ENCODE results near the gene NCOA7. TPM values are rescaled to one million over a fixed set of nuclear protein-coding genes. Genes with fewer than 3 reads are reported as not detected.
A peak's percentile ranks its signal among the peaks of the same experiment; 100 is the strongest.
"Not testable (repeated sequence)": the region's sequence is repeated elsewhere in the genome, so short reads cannot be mapped to it uniquely, and the experiment has no call there.

The NCOA7 gene
- polyA plus RNA-seq, 6 donors from 2014 or later: 1.6 to 10.9 (median 8.4) TPM

DNA sequence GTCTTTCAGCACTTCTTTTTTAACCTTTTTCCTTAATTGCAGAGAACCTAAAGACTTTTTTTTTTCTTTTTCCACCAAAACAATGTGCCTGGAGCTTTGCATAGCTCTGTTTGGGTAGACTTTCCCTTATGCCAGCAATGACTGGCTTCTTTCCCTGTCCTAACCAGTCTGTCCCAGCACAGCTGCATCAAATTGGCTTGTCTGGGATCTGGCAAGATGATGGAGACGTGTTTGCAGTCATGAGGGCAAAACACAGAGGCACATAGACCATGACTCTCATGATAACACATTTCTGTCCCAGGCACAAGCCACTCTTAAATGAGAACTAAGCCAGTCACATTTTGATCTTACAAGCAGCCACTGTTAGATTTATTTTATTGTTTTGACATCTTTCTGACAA is 24.8 kb upstream of the NCOA7 start:
- H3K27me3 Mint-ChIP-seq: peaks cover 23 to 31% (median 29%) of the 10 kb centered on the region in 3 donors
- ATAC-seq (ENCODE audit: low read depth in 2 of 2) (no peak), DNase-seq (no peak)
- H3K27ac Mint-ChIP-seq: no peak overlapping the region
- peaks cover 0 to 5% (median 0%) of the 10 kb centered on the region in 7 donors for H3K9me3 Mint-ChIP-seq
- H3K36me3 Mint-ChIP-seq: no peaks in the 10 kb centered on the region
- H3K4me1 Mint-ChIP-seq: peaks cover 0 to 3% (median 0%) of the 10 kb centered on the region in 3 donors
- H3K4me3 Mint-ChIP-seq: no peak overlapping the region

DNA sequence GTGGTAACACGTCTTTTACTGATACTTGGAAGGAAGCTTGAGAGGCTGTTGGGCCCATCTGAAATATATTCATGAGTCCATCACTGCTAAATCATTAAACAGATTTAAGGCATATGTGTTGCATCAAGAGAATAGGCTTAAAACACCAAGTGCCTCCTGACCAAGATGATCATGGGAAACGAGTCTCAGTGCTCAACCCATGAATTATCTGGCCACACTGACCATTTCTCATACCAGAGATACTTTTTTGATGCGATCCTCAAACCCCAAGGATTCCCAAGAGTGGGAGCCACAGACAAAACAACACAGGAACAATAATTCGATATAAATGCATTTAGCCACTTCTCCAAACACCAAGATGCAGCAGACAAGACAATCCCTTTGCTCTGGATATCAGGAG is 24.1 kb upstream of the NCOA7 start:
- Mint-ChIP-seq H3K27me3 (peaks cover 23 to 31% (median 29%) of the 10 kb centered on the region in 3 donors), H3K36me3 (no peaks in the 10 kb centered on the region), H3K27ac (no peak overlapping the region), H3K4me3 (no peak overlapping the region), H3K4me1 (peaks cover 0 to 3% (median 0%) of the 10 kb centered on the region in 3 donors), H3K9me3 (peaks cover 0 to 2% (median 0%) of the 10 kb centered on the region in 7 donors)
- no peak for DNase-seq
- ATAC-seq (ENCODE audit: low read depth in 2 of 2): no peak

DNA sequence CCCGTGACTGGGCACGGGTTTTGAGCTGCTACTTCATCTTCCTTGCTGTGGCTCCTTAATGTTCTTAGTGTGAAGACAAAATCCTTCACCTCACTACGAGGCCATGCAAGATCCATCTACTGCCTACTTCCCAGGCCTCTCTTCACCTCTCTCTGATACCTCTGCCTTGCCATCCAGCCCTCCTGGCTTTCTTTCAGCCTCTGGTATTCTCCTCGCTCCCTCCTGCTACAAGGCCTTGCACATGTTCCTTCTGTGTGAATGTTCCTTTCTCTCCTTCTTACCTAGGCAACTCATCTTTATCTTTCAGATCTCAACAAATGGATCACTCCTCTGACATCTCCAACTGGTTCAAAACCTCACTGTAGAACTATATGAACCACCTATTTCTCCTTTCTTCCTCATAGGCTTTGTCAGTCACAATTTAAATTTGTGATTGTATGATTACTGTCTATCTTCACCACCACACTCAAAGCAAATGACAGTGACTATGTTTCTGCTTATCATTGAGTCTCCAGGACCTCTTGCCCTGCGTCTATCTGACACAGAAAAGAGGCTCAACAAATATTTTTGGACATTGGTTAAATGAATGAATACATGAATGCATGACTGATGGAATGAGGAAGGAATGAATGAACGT is 21.5 kb upstream of the NCOA7 start:
- Mint-ChIP-seq H3K27ac (no peak overlapping the region), H3K9me3 (peaks cover 0 to 2% (median 0%) of the 10 kb centered on the region in 7 donors), H3K36me3 (no peaks in the 10 kb centered on the region), H3K4me1 (peaks cover 0 to 3% (median 0%) of the 10 kb centered on the region in 3 donors), H3K27me3 (peaks cover 24 to 32% (median 27%) of the 10 kb centered on the region in 3 donors), H3K4me3 (no peak overlapping the region)
- ATAC-seq (ENCODE audit: low read depth in 2 of 2) (no peak), DNase-seq (no peak)

DNA sequence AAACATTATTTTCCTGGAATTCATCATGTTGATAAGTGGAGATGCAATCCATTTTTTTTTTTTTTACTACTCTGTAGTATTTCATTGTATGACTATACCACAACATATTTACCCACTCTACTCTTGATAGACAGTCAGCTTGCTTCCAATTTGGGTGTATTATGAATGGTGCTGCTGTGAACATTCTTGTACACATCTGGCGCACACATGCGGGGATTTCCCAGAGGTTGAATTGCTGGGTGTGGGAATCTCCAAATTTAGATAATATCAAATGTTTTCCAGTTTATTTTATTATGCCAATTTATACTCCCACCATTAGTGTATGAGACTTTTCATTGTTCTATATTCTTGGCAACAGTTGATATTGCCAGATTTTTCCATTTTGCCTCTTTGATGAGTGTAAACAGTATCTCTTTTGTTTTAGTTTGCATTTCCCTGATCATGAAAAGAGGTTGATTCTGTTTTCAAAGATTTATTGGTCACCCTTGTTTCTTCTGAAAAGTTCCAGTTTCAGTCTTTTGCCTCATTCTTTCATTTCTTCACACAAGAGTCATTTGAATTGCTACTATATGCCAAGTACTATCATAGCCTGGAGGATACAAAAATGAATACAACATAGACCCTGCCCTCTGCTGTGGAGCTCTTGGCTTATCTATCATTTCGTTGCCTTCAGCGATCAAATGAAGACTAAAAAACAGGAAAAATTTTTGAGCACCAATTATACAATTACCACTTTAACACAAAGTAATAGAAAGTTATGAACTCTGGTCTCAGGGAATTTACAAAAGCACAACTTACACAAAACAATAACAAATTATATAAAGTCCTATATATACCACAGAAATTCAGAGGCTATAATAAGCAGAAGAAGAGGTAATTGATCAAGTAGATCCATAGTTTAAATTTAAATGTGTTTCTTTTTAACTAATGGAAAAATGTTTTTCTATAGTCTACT is 17.1 kb upstream of the NCOA7 start:
- H3K9me3 Mint-ChIP-seq: peaks cover 0 to 4% (median 0%) of the 10 kb centered on the region in 7 donors
- no peaks in the 10 kb centered on the region for H3K36me3 Mint-ChIP-seq
- no peak for ATAC-seq (ENCODE audit: low read depth in 2 of 2)
- no peak overlapping the region for H3K27ac Mint-ChIP-seq
- peaks cover 10 to 16% (median 14%) of the 10 kb centered on the region in 3 donors for H3K27me3 Mint-ChIP-seq
- DNase-seq: no peak
- peaks cover 3 to 13% (median 4%) of the 10 kb centered on the region in 3 donors for H3K4me1 Mint-ChIP-seq
- H3K4me3 Mint-ChIP-seq: no peak overlapping the region

DNA sequence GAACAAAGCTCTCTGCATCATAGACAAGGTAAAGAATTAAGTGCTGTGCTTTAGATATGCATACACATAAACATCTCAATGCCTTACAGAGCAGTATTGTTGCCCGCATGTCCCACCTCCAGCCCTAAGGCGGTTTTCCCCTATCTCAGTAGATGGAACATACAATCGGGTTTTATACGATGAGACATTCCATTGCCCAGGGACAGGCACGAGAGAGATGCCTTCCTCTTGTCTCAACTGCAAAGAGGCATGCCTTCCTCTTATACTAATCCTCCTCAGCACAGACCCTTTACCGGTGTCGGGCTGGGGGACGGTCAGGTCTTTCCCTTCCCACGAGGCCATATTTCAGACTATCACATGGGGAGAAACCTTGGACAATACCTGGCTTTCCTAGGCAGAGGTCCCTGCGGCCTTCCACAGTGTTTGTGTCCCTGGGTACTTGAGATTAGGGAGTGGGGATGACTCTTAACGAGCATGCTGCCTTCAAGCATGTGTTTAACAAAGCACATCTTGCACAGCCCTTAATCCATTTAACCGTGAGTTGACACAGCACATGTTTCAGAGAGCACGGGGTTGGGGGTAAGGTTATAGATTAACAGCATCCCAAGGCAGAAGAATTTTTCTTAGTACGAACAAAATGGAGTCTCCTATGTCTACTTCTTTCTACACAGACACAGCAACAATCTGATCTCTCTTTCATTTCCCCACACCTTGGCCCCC is 14.5 kb upstream of the NCOA7 start:
- ATAC-seq (ENCODE audit: low read depth in 2 of 2); H3K9me3 Mint-ChIP-seq; DNase-seq; H3K27me3 Mint-ChIP-seq; H3K36me3 Mint-ChIP-seq; H3K4me3 Mint-ChIP-seq; H3K27ac Mint-ChIP-seq: not testable (repeated sequence)
- H3K4me1 Mint-ChIP-seq: peaks cover 0 to 13% (median 4%) of the 10 kb centered on the region in 3 donors

DNA sequence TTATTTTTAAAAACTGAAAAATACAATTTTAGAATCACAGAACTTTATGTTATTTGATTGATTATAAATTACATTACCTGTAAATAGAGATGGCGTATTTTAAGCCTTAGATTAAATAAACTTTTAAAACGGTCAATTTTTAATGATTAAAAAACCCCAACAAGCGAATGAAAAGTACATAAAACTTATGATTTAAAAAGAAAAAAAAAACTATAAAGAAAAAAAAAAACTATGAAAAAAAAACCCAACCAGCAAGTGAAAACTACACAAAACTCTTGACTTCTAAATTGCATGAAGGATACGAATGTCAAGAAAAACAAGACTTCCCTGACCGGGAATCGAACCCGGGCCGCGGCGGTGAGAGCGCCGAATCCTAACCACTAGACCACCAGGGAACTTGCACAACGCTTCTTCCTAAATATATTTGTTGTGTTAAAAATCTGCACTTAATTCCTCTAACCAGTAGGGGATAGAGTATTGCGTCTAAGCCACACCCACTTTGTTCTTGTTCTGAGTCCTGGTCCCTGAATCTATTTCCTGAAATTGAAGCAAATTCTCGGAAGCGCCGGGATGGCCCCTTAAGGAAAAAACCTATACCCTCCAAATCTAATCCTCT is 10.7 kb upstream of the NCOA7 start:
- ATAC-seq (ENCODE audit: low read depth in 2 of 2): peak; percentile 80 to 81
- Mint-ChIP-seq H3K9me3 (peaks cover 0 to 2% (median 0%) of the 10 kb centered on the region in 7 donors), H3K4me3 (no peak overlapping the region), H3K4me1 (peaks cover 0 to 19% (median 10%) of the 10 kb centered on the region in 3 donors), H3K27me3 (peaks cover 0 to 4% (median 0%) of the 10 kb centered on the region in 3 donors), H3K27ac (no peak overlapping the region), H3K36me3 (no peaks in the 10 kb centered on the region)
- DNase-seq: peak; percentile 92

DNA sequence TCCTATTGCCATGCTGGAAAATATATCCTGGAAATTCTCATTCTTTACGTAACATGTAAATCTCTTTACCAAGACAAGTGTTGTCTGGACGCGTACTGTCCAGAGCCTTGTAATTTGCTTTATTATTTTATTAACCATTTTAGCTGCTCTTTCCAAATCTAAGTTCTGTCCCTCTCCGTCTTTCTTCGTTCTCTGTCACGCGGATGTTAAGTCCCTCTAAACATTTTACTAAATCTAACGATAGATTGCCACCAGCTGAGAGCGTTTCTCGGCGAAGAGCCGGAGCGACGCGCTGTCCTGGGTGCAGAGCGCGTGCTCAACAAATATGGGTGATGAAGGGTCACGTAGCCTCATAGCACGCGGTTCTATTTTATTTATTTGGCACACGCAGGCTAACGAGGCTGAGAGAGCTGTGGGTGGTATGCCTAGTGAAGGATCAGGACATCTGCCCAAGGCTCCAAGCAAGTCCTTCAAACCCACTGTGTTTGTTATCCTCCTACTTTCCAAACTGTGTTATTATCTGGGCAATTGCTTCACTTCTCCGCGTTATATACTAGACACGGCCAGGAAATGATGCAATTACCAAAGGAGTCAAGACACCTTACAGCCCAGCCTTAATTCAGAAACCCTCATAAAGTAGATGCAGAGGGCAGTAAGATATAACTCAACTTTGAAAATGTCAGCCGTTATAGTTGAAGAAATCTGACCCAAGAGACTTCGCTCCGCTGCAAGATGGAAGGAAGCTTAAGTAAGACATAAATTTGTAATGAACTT is 10.0 kb upstream of the NCOA7 start:
- peaks cover 0 to 2% (median 0%) of the 10 kb centered on the region in 3 donors for H3K27me3 Mint-ChIP-seq
- H3K4me1 Mint-ChIP-seq: peaks cover 0 to 19% (median 10%) of the 10 kb centered on the region in 3 donors
- peak; percentile 73 to 77 for ATAC-seq (ENCODE audit: low read depth in 2 of 2)
- H3K36me3 Mint-ChIP-seq: no peaks in the 10 kb centered on the region
- H3K27ac Mint-ChIP-seq: no peak overlapping the region
- H3K4me3 Mint-ChIP-seq: no peak overlapping the region
- peaks cover 0 to 2% (median 0%) of the 10 kb centered on the region in 7 donors for H3K9me3 Mint-ChIP-seq
- peak; percentile 65 for DNase-seq

DNA sequence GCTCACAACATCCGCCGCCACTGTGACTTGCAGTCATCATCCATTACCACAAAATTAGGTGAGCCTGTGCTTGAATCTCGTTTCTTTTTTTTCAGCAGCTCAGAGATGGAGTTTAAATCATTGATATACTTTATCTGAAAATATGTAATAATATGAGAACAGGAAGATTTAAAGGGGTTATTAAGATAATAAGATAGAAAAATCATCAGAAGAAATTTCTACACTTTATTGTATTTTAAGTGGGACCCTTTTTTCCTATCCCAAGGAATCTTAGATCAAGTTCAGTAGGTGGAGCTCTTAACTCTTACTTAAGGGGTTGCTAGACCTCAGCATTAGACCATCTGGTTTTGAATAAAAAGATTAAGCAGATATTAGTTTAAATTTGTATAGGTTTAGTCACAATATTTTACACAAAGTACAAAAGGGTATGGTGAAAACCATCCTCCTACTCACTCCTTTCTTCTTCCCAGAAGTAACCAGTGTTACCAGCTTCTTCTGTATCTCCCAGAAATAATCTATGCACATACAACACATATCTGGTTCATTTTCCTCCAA is 9.4 kb upstream of the NCOA7 start:
- no peaks in the 10 kb centered on the region for H3K36me3 Mint-ChIP-seq
- ATAC-seq (ENCODE audit: low read depth in 2 of 2): peak in 1 of 2 donors; percentile 41
- H3K4me1 Mint-ChIP-seq: peaks cover 0 to 19% (median 10%) of the 10 kb centered on the region in 3 donors
- H3K27me3 Mint-ChIP-seq: no peaks in the 10 kb centered on the region
- DNase-seq: no peak
- no peak overlapping the region for H3K27ac Mint-ChIP-seq
- peaks cover 0 to 2% (median 0%) of the 10 kb centered on the region in 7 donors for H3K9me3 Mint-ChIP-seq
- no peak overlapping the region for H3K4me3 Mint-ChIP-seq

DNA sequence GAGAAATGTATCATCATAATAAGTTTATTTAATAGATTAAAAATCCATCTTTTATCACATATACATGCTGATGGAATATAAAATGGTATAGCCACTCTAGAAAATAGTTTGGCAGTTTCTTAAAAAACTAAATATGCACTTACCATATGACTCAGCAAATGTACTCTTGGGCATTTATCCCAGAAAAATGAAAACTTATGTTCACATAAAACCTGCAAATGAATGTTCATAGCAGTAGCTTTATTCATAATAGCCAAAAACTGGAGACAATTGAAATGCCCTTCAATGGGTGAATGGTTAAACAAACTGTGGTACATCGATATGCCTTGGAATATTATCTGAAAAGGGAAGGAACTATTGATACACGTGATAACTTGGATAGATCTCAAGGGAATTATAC is 6.4 kb upstream of the NCOA7 start:
- Mint-ChIP-seq H3K9me3 (no peaks in the 10 kb centered on the region), H3K36me3 (no peaks in the 10 kb centered on the region), H3K4me1 (peaks cover 9 to 11% (median 10%) of the 10 kb centered on the region in 3 donors), H3K27ac (no peak overlapping the region), H3K27me3 (no peaks in the 10 kb centered on the region), H3K4me3 (peak overlapping the region in 1 of 8 donors; percentile 24)
- ATAC-seq (ENCODE audit: low read depth in 2 of 2) (no peak), DNase-seq (no peak)

DNA sequence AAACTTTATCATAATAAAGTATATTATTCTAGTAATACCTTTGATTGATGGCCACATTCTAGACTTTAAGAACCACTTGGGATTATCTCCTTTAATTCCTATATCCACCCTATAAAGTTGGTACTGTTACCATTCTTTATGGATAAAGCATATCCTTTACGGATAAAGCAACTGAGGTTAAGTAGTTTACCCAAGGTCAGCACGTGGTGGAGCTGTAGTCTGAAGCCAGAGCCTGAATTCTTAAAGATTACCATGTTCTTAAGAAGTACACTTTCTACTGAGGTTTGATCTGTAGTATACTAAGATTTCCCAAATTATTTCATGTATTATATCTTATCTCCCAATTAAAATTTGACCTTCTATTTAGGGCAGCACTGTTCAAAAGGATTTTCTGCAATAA is 3.0 kb upstream of the NCOA7 start:
- no peak for ATAC-seq (ENCODE audit: low read depth in 2 of 2)
- H3K4me1 Mint-ChIP-seq: peaks cover 17 to 27% (median 21%) of the 10 kb centered on the region in 3 donors
- no peaks in the 10 kb centered on the region for H3K27me3 Mint-ChIP-seq
- no peaks in the 10 kb centered on the region for H3K36me3 Mint-ChIP-seq
- peak overlapping the region in 1 of 6 donors; percentile 33 for H3K27ac Mint-ChIP-seq
- no peak for DNase-seq
- H3K4me3 Mint-ChIP-seq: peak overlapping the region in 3 of 8 donors; percentile 22 to 80 (median 36)
- H3K9me3 Mint-ChIP-seq: no peaks in the 10 kb centered on the region

DNA sequence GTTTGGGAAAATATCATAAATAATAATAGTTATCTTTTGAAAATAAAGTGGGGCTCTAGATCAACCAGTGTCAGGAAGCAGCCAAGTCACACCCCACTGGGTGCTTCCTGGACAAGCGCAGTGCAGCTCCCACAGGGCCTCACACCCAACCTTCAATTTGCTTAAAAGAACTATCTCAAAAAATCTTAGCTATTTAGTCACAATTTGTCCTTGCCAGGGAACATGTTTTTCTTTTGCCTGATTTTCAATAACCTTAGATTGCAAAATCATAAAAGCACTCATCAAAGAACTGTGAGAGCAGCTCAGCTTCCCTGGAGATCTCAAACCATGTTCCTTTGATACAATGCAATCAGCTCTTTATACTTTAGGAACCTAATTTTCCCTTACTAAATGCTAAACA is 1.6 kb upstream of the NCOA7 start:
- Mint-ChIP-seq H3K27me3 (no peaks in the 10 kb centered on the region), H3K4me3 (peak overlapping the region; percentile 85 to 97 (median 91)), H3K4me1 (peaks cover 20 to 27% (median 21%) of the 10 kb centered on the region in 3 donors), H3K27ac (peak overlapping the region in 5 of 6 donors; percentile 65 to 98 (median 95)), H3K9me3 (no peaks in the 10 kb centered on the region), H3K36me3 (no peaks in the 10 kb centered on the region)
- no peak for DNase-seq
- no peak for ATAC-seq (ENCODE audit: low read depth in 2 of 2)

Measured in naive B cell (primary cell).